Fibroblast of lung (primary cell): ENCODE results near the gene TOX2.

Experiments used
- CTCF ChIP-seq, 2 donors: IDR thresholded peaks in 1 of 2; conservative IDR thresholded peaks in 1 of 2; 1 replicate in 1 of 2; 2 replicates in 1 of 2; pipeline ENCODE4 v1.5.1; 2011 to 2012; ENCODE audit warnings: low read length in 2 of 2, control low read depth in 1 of 2, inconsistent platforms in 1 of 2, low read depth in 1 of 2, mild to moderate bottlenecking in 1 of 2
- EZH2 ChIP-seq: IDR thresholded peaks from 2 replicates; pipeline ENCODE4 v1.5.1; 2012; ENCODE audit warnings: low read length, control low read depth, mild to moderate bottlenecking; ENCODE audit errors: missing control alignments

DNA sequence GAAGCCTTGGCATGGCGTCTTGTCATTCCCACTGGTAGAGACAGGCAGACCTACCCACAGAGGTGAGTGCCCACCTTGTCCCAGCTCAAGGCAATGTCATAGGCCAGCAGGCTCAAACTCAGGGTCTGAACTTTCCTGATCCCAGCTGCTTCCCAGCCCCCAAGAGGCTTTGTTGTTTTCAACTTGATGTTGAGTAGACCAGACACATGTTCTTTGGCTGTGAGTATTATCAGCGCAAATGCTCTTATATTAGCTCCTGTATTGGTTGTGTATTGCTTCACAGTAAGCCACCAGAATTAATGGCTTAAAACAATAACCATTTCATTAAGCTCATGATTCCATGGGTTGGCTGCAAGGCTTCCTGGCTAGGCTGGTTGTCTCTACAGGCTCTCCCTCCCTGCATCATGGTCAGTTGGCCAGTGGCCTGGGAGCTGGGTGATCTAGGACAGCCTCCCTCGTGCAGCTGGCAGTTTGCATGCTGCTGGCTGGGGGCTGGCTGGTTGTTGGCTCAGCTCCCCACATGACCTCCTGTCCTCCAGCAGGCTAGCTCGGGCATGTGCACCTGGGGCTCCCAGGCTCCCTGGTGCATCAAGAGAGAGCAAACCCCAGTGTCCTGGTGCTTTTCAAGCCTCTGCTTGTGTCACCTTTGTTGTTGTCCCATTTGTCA, 21.6 kb downstream of the TOX2 start:
- no peak for TF ChIP-seq CTCF (conservative IDR thresholded peaks at IDR 0.05 in 1 of 2, IDR thresholded peaks at IDR 0.05 in 1 of 2; ENCODE audit: low read depth in 1 of 2, low read length in 2 of 2)
- TF ChIP-seq EZH2: no peak
